HG03457 (cell line): ENCODE measurements around the gene PSKH1.

ENCODE experiments used
- ATAC-seq: cut with Tn5 transposase; IDR thresholded peaks from one replicate; pipeline ENCODE4 v1.9.1; 2021; ENCODE audit warnings: moderate number of reproducible peaks; ENCODE audit not compliant: unreplicated experiment

Gene PSKH1

GRCh38 chr16:67939507-67940445 is 46.7 kb downstream of the PSKH1 start:
- no peak for ATAC-seq

- no peak for ATAC-seq
Measured at GRCh38 chr16:67940446-67941089, 47.5 kb downstream of the PSKH1 start.

GRCh38 chr16:67941469-67942199 is 48.6 kb downstream of the PSKH1 start:
- no peak for ATAC-seq

GRCh38 chr16:67942200-67942509 is 49.1 kb downstream of the PSKH1 start:
- ATAC-seq: no peak

- no peak for ATAC-seq
Measured at GRCh38 chr16:67942510-67943255, 49.6 kb downstream of the PSKH1 start.

- ATAC-seq: no peak
Measured at GRCh38 chr16:67943256-67943618, 50.2 kb downstream of the PSKH1 start.

- no peak for ATAC-seq
Measured at GRCh38 chr16:67943619-67944504, 50.8 kb downstream of the PSKH1 start, which contains the start of gene LCAT. TSS of gene LCAT (minus strand) at chr16:67944120. CDS start at chr16:67944101, 19 bp downstream.

- ATAC-seq: no peak
Measured at GRCh38 chr16:67944690-67945391, 51.8 kb downstream of the PSKH1 start.

- ATAC-seq: no peak
Measured at GRCh38 chr16:67945392-67945933, 52.4 kb downstream of the PSKH1 start.

GRCh38 chr16:67946128-67946569 is 53.1 kb downstream of the PSKH1 start:
- no peak for ATAC-seq

GRCh38 chr16:67946966-67947558 is 54.0 kb downstream of the PSKH1 start:
- ATAC-seq: no peak

GRCh38 chr16:67948015-67948414 is 55.0 kb downstream of the PSKH1 start:
- no peak for ATAC-seq

GRCh38 chr16:67949645-67950044 is 56.6 kb downstream of the PSKH1 start:
- no peak for ATAC-seq

- no peak for ATAC-seq
Measured at GRCh38 chr16:67950335-67950843, 57.3 kb downstream of the PSKH1 start.

GRCh38 chr16:67951485-67951884 is 58.4 kb downstream of the PSKH1 start:
- ATAC-seq: no peak

- no peak for ATAC-seq
Measured at GRCh38 chr16:67953641-67954375, 60.8 kb downstream of the PSKH1 start.

- no peak for ATAC-seq
Measured at GRCh38 chr16:67954421-67955196, 61.6 kb downstream of the PSKH1 start.
